ENCODE measurements around the gene ELMO1. TPM values are rescaled to one million over a fixed set of nuclear protein-coding genes. Genes with fewer than 3 reads are reported as not detected.

ELMO1 gene
- total and polyA plus RNA-seq, 2 of the 13 experiments (the other 11 are each of a cell fraction or from before 2014, with no cell fraction given) = 0.11 to 0.17 TPM

DNA sequence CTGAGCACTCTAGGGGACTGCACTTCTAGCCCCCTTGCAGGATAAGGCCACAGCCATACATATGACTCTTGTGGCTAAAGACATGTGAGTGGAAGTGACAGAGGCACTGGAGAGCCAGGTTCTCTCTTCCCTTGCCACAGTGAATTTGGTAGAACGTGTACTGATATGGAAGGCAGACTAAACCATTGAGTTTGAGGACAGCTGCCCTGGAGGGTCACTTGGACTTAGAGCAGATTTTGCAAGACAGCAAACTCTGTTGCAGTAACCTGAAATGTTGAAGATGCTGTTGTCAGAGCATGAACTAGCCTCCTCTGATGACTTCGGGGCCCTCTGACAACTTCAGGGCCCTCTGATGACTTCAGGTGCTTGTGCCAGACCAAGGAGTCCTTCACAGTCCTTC, 85.9 kb downstream of the ELMO1 start:
- no peak overlapping the region for H3K27ac ChIP-seq (ENCODE audit: extremely low read length, insufficient read depth, low read length)
- ATAC-seq (no peak), DNase-seq (ENCODE audit: low spot score) (no peak), FAIRE-seq (no peak)
- no peak overlapping the region for H2AFZ ChIP-seq (ENCODE audit: low read length)
- H3K79me2 ChIP-seq (ENCODE audit: insufficient read depth, low read length) = no peaks in the 10 kb centered on the region
- no peaks in the 10 kb centered on the region for H3K36me3 ChIP-seq (replicated peaks in 1 of 2; ENCODE audit: control insufficient read depth in 1 of 2, insufficient read depth in 2 of 2, low read length in 2 of 2)
- H3K4me2 ChIP-seq (ENCODE audit: low read depth, low read length) = no peak overlapping the region
- in situ Hi-C loops (cut with HindIII; ENCODE audit: extremely low pct_ligation_motif_present, low pct_unique_long_range_greater_than_20kb) (no loop called here), intact Hi-C loops (cut with micrococcal nuclease; ENCODE audit: unreplicated experiment) (no loop called here)
- no peak overlapping the region for H3K9ac ChIP-seq (ENCODE audit: insufficient read depth, low read depth, low read length)
- no peaks in the 10 kb centered on the region for H3K9me3 ChIP-seq (ENCODE audit: low read length)
- ChIA-PET POLR2A (no interaction called here), CTCF (ENCODE audit: low intra/inter-chr PET ratio, low total read pairs) (no interaction called here)
- 7% methylated on average over 2 of the region's 2 CpGs for WGBS (ENCODE audit: low lambda C conversion rate)
- no TSS peak for BruUV-seq (replicated peaks)
- TF ChIP-seq ZNF790 (CRISPR knock-in tag; IDR thresholded peaks at IDR 0.05; ENCODE audit: borderline replicate concordance) = no peak
- no peak for TF ChIP-seq PPARG (CRISPR knock-in tag; conservative IDR thresholded peaks at IDR 0.05)
- no peak for TF ChIP-seq BCL3 (CRISPR knock-in tag; IDR thresholded peaks at IDR 0.05)
- TF ChIP-seq ZNF230 (CRISPR knock-in tag; IDR thresholded peaks at IDR 0.05) = no peak
- no peak for TF ChIP-seq MXD3 (CRISPR knock-in tag; IDR thresholded peaks at IDR 0.05)
- no peak for TF ChIP-seq ZSCAN30 (CRISPR knock-in tag; IDR thresholded peaks at IDR 0.05)
- TF ChIP-seq POGK (CRISPR knock-in tag; conservative IDR thresholded peaks at IDR 0.05) = no peak
- H3K4me3 ChIP-seq (replicated peaks in 1 of 3; ENCODE audit: insufficient read depth in 1 of 3, low read depth in 2 of 3, low read length in 3 of 3) = no peak overlapping the region
- H3K27me3 ChIP-seq (ENCODE audit: control insufficient read depth in 1 of 2, insufficient read depth in 2 of 2, low read length in 2 of 2) = no peaks in the 10 kb centered on the region
- H3K4me1 ChIP-seq (ENCODE audit: insufficient read depth, low read length) = no peaks in the 10 kb centered on the region
- H4K20me1 ChIP-seq (ENCODE audit: insufficient read depth, low read length) = no peaks in the 10 kb centered on the region

All from HepG2 (cell line).